Loucy (cell line): ENCODE measurements around the gene TBC1D2.

Source experiments
- H2AFZ ChIP-seq: fragments of 200-600 bp; sonication (generic); 2 replicates; pipeline ENCODE4 v1.6.0; 2016; ENCODE audit warnings: antibody characterized with exemption, mild to moderate bottlenecking, low read length, moderate library complexity
- H3F3A ChIP-seq: fragments of 200-600 bp; 2 replicates; pipeline ENCODE4 v1.6.0; 2016; ENCODE audit warnings: antibody characterized with exemption, low read depth, mild to moderate bottlenecking
- H3K27me3 ChIP-seq: fragments of 200-600 bp; sonication (generic); 2 replicates; pipeline ENCODE4 v1.6.1; 2014; ENCODE audit warnings: low read length, mild to moderate bottlenecking; ENCODE audit not compliant: insufficient read depth, poor library complexity, severe bottlenecking
- H3K36me3 ChIP-seq: fragments of 200-600 bp; sonication (generic); 2 replicates; pipeline ENCODE4 v1.6.1; 2016; ENCODE audit warnings: low read length; ENCODE audit not compliant: insufficient read depth
- H3K4me1 ChIP-seq: fragments of 200-600 bp; sonication (generic); 2 replicates; pipeline ENCODE4 v1.5.1; 2014; ENCODE audit warnings: low read length, mild to moderate bottlenecking; ENCODE audit not compliant: insufficient read depth, poor library complexity, severe bottlenecking
- H3K4me2 ChIP-seq: fragments of 200-600 bp; sonication (generic); 2 replicates; pipeline ENCODE4 v1.6.0; 2014; ENCODE audit warnings: antibody characterized with exemption, low read length, low read depth, mild to moderate bottlenecking; ENCODE audit not compliant: poor library complexity, severe bottlenecking
- H3K4me3 ChIP-seq: fragments of 200-600 bp; sonication (generic); 2 replicates; pipeline ENCODE4 v1.5.1; 2014; ENCODE audit warnings: low read length, mild to moderate bottlenecking, mixed read lengths; ENCODE audit not compliant: poor library complexity, severe bottlenecking
- H3K79me2 ChIP-seq: fragments of 200-600 bp; sonication (generic); 2 replicates; pipeline ENCODE4 v1.6.1; 2014; ENCODE audit warnings: low read length; ENCODE audit not compliant: insufficient read depth
- H3K9ac ChIP-seq: fragments of 200-600 bp; sonication (generic); 2 replicates; pipeline ENCODE4 v1.6.0; 2014; ENCODE audit warnings: mild to moderate bottlenecking, low read depth, low read length, moderate library complexity; ENCODE audit not compliant: poor library complexity, severe bottlenecking
- H3K9me2 ChIP-seq: fragments of 200-600 bp; sonication (generic); replicated peaks from 2 replicates; pipeline ENCODE4 v1.6.1; 2016; ENCODE audit warnings: low read depth, low read length, mixed read lengths
- H3K9me3 ChIP-seq: fragments of 200-600 bp; sonication (generic); 2 replicates; pipeline ENCODE4 v1.6.1; 2014; ENCODE audit warnings: mild to moderate bottlenecking, antibody characterized with exemption, low read length, low read depth; ENCODE audit not compliant: insufficient read depth
- H4K20me1 ChIP-seq: fragments of 200-600 bp; sonication (generic); 2 replicates; pipeline ENCODE4 v1.6.0; 2014; ENCODE audit warnings: antibody characterized with exemption, low read length, mild to moderate bottlenecking; ENCODE audit not compliant: insufficient read depth, poor library complexity, severe bottlenecking
- CTCF ChIP-seq: fragments of 200-600 bp; sonication (generic); conservative IDR thresholded peaks from 2 replicates; pipeline ENCODE4 v1.5.1; 2014; ENCODE audit warnings: mild to moderate bottlenecking, antibody characterized with exemption, low read length
- EZH2phosphoT487 ChIP-seq: fragments of 200-600 bp; IDR thresholded peaks from 2 replicates; pipeline ENCODE4 v1.6.1; 2018; ENCODE audit warnings: antibody characterized with exemption, mild to moderate bottlenecking, moderate library complexity, borderline replicate concordance

Gene TBC1D2

DNA sequence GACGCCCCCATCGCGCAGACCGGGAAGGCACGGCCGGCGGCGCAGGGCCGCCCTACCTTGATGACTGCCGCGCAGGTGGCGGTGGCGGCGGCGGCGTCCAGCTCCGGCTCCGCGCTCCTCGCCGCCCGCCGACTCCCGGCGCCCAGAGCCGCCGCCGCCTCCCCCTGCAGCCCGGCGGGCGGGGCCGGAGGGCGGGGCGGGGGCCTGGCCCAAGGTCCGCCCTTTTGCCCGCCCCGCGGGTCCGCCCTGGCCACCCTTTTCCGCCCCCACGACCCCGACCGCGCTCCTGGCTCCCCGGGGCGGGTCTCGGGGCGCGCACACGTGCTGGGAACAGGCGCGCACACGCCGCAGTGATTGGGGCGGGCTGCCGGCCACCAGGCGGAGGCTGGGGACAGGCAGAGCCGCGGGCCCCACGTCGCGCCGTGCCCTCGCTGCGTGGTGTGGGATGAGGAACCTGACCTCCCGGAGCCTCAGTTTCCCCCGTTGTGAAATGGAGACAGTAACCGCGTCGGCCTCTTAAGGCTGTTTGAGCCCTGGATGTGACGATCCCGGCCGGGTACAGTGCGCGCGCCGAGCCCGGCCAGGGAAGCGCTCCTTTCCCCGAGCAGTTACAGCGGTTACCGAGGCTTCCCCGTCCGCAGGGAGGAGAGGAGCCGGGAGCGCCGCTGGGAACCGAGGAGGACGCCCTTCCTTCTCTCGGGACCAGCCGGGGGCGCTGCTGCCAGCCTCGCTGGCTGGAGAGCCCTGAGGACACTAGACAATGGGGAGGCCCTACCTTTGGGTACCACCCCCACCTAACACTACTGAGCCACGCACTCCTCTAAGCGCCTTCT, 62.7 kb downstream of the TBC1D2 start, which contains the start of gene CORO2A:
CORO2A (minus strand) TSS at position 135 of the 833 bp plus-strand sequence. CDS start 34,977 bp downstream, outside the sequence.
- Histone ChIP-seq H3K27me3 (no peaks in the 10 kb centered on the region), H2AFZ (peak within 1 kb of the TSS; percentile 87), H3K9me3 (no peaks in the 10 kb centered on the region), H3K36me3 (no peaks in the 10 kb centered on the region), H3K9ac (peak within 1 kb of the TSS; percentile 65), H3K4me2 (peak within 1 kb of the TSS; percentile 74), H3F3A (no peaks in the 10 kb centered on the region), H4K20me1 (no peaks in the 10 kb centered on the region), H3K4me3 (peak within 1 kb of the TSS; percentile 76), H3K4me1 (peaks cover 13% of the 10 kb centered on the region), H3K9me2 (no peaks in the 10 kb centered on the region), H3K79me2 (no peaks in the 10 kb centered on the region)
- TF ChIP-seq EZH2phosphoT487 (no peak), CTCF (peak; percentile 43)

GRCh38 chr9:98191671-98192502, 63.6 kb downstream of the TBC1D2 start:
- Histone ChIP-seq H3K9me2 (no peaks in the 10 kb centered on the region), H4K20me1 (no peaks in the 10 kb centered on the region), H3K9me3 (no peaks in the 10 kb centered on the region), H3K27me3 (no peaks in the 10 kb centered on the region), H3K79me2 (no peaks in the 10 kb centered on the region), H3K9ac (peak overlapping the region; percentile 65), H3F3A (no peaks in the 10 kb centered on the region), H3K4me3 (peak overlapping the region; percentile 76), H3K4me2 (peak overlapping the region; percentile 74), H2AFZ (peak overlapping the region; percentile 87), H3K4me1 (peaks cover 13% of the 10 kb centered on the region), H3K36me3 (no peaks in the 10 kb centered on the region)
- TF ChIP-seq CTCF (no peak), EZH2phosphoT487 (no peak)

- H3K9me2 ChIP-seq, result no peaks in the 10 kb centered on the region
- no peaks in the 10 kb centered on the region for H3F3A ChIP-seq
- H3K36me3 ChIP-seq, result no peaks in the 10 kb centered on the region
- peak overlapping the region; percentile 74 for H3K4me2 ChIP-seq
- no peak overlapping the region for H2AFZ ChIP-seq
- TF ChIP-seq EZH2phosphoT487 (no peak), CTCF (no peak)
- no peaks in the 10 kb centered on the region for H3K9me3 ChIP-seq
- H4K20me1 ChIP-seq, result no peaks in the 10 kb centered on the region
- H3K4me3 ChIP-seq, result peak overlapping the region; percentile 76
- no peaks in the 10 kb centered on the region for H3K79me2 ChIP-seq
- no peak overlapping the region for H3K9ac ChIP-seq
- no peaks in the 10 kb centered on the region for H3K27me3 ChIP-seq
- H3K4me1 ChIP-seq, result peaks cover 13% of the 10 kb centered on the region
These were observed 64.3 kb downstream of the TBC1D2 start for GRCh38 chr9:98191181-98191608.
